ENCODE data around the gene MYH6. TPM values are rescaled to one million over a fixed set of nuclear protein-coding genes. Genes with fewer than 3 reads are reported as not detected.
"Not testable (repeated sequence)": the region's sequence is repeated elsewhere in the genome, so short reads cannot be mapped to it uniquely, and the experiment has no call there.

MYH6 gene
- total RNA-seq, 1 experiment from 2014 or later, result 0.09 TPM

DNA sequence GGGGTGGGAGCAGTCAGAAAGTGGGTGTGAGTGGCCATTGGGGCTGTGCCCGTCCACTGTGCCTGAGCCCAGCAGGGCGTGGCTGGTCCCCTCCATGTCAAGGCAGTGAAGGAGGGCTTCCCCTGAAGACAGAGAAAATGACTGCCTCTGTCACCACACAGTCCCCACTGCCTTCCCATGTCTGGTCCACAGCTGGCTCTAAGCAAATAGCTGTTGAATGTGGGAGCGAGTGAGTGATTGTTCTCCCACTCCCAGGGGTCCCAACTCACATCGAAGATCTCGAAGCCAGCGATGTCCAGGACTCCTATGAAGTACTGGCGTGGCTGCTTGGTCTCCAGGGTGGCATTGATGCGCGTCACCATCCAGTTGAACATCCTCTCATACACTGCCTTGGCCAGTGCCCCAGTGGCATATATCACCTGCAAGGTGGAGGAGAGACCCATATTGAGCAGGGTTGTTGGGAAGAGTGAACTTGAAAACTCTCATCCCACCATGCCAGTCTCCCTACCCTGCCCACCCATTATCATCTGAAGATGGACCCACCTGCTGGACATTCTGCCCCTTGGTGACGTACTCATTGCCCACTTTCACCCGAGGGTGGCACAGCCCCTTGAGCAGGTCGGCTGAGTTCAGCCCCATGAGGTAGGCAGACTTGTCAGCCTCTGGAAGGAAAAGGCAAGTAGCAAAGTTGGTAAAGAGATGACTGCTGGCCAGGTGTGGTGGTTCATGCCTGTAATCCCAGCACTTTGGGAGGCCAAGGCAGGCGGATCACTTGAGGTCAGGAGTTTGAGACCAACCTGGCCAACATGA is 20.8 kb upstream of the MYH6 start:
- ATAC-seq (no peak), DNase-seq (ENCODE audit: low spot score) (no peak)
- CTCF ChIA-PET, result no interaction called here
- Mint-ChIP-seq H3K4me3 (no peak overlapping the region), H3K27me3 (ENCODE audit: low read depth) (peaks cover 49% of the 10 kb centered on the region), H3K9me3 (peaks cover 2% of the 10 kb centered on the region), H3K27ac (no peak overlapping the region), H3K36me3 (no peaks in the 10 kb centered on the region), H3K4me1 (no peaks in the 10 kb centered on the region)
- POLR2A ChIA-PET, result no interaction called here
- TF ChIP-seq EMX1 (CRISPR knock-in tag; IDR thresholded peaks at IDR 0.05), result no peak
- no peak for TF ChIP-seq NFATC4 (CRISPR knock-in tag; IDR thresholded peaks at IDR 0.05)
- no peak for TF ChIP-seq RELA (CRISPR knock-in tag; IDR thresholded peaks at IDR 0.05; ENCODE audit: borderline replicate concordance)
- TF ChIP-seq, protein P1, sequence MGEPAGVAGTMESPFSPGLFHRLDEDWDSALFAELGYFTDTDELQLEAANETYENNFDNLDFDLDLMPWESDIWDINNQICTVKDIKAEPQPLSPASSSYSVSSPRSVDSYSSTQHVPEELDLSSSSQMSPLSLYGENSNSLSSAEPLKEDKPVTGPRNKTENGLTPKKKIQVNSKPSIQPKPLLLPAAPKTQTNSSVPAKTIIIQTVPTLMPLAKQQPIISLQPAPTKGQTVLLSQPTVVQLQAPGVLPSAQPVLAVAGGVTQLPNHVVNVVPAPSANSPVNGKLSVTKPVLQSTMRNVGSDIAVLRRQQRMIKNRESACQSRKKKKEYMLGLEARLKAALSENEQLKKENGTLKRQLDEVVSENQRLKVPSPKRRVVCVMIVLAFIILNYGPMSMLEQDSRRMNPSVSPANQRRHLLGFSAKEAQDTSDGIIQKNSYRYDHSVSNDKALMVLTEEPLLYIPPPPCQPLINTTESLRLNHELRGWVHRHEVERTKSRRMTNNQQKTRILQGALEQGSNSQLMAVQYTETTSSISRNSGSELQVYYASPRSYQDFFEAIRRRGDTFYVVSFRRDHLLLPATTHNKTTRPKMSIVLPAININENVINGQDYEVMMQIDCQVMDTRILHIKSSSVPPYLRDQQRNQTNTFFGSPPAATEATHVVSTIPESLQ (CRISPR knock-in tag; IDR thresholded peaks at IDR 0.05), result no peak
- TF ChIP-seq, protein P2, sequence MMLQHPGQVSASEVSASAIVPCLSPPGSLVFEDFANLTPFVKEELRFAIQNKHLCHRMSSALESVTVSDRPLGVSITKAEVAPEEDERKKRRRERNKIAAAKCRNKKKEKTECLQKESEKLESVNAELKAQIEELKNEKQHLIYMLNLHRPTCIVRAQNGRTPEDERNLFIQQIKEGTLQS (CRISPR knock-in tag; conservative IDR thresholded peaks at IDR 0.05), result no peak

DNA sequence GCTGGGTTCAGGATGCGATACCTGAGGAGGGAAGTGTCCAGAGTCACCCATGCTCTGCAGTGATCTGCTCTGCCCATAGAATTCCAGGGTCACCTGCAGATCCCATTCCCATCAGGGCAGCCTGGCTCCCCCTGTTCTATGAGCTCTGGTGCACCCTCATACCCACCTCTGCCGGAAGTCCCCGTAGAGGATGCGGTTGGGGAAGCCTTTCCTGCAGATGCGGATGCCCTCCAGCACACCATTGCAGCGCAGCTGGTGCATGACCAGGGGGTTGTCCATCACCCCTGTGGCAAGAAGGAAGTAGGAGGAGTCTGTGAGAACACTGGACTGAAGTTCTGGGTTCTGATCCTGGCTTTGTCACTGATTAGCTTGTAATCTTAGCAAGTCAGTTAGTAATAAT is 17.7 kb upstream of the MYH6 start:
- H3K9me3 Mint-ChIP-seq; H3K4me3 Mint-ChIP-seq; DNase-seq (ENCODE audit: low spot score); H3K36me3 Mint-ChIP-seq; H3K27ac Mint-ChIP-seq; POLR2A ChIA-PET; ATAC-seq; CTCF ChIA-PET; H3K4me1 Mint-ChIP-seq: not testable (repeated sequence)
- H3K27me3 Mint-ChIP-seq (ENCODE audit: low read depth), result peaks cover 33% of the 10 kb centered on the region

DNA sequence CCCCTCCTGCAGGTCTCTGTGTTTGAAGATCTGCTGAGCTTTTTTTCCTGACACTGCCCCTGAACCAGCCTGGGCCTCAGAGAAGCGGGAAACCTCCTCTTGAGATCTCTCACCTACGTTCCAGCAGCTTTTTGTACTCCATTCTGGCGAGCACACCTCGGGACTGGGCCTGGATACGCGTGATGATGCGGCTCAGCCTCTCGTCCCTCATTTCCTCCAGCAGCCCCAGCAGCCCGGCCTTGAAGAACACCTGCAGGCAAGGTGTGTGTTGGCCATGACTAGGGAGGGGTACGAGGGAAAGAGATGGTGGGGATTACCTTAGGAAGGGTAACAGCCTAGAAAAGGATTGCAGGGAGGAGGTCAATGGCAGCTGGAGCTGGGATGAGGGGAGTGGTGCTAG is 17.1 kb upstream of the MYH6 start:
- POLR2A ChIA-PET, result no interaction called here
- no peak for ATAC-seq
- CTCF ChIA-PET, result no interaction called here
- peaks cover 32% of the 10 kb centered on the region for H3K27me3 Mint-ChIP-seq (ENCODE audit: low read depth)
- no peak overlapping the region for H3K4me3 Mint-ChIP-seq
- TF ChIP-seq, protein P3, sequence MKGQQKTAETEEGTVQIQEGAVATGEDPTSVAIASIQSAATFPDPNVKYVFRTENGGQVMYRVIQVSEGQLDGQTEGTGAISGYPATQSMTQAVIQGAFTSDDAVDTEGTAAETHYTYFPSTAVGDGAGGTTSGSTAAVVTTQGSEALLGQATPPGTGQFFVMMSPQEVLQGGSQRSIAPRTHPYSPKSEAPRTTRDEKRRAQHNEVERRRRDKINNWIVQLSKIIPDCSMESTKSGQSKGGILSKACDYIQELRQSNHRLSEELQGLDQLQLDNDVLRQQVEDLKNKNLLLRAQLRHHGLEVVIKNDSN (CRISPR knock-in tag; IDR thresholded peaks at IDR 0.05), result no peak
- TF ChIP-seq, protein P4, sequence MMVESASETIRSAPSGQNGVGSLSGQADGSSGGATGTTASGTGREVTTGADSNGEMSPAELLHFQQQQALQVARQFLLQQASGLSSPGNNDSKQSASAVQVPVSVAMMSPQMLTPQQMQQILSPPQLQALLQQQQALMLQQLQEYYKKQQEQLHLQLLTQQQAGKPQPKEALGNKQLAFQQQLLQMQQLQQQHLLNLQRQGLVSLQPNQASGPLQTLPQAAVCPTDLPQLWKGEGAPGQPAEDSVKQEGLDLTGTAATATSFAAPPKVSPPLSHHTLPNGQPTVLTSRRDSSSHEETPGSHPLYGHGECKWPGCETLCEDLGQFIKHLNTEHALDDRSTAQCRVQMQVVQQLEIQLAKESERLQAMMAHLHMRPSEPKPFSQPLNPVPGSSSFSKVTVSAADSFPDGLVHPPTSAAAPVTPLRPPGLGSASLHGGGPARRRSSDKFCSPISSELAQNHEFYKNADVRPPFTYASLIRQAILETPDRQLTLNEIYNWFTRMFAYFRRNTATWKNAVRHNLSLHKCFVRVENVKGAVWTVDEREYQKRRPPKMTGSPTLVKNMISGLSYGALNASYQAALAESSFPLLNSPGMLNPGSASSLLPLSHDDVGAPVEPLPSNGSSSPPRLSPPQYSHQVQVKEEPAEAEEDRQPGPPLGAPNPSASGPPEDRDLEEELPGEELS (CRISPR knock-in tag; IDR thresholded peaks at IDR 0.05), result no peak
- TF ChIP-seq ZNF423 (CRISPR knock-in tag; IDR thresholded peaks at IDR 0.05), result no peak
- no peak for TF ChIP-seq OVOL2 (CRISPR knock-in tag; IDR thresholded peaks at IDR 0.05; ENCODE audit: borderline replicate concordance)
- no peak for TF ChIP-seq ZNF317 (CRISPR knock-in tag; IDR thresholded peaks at IDR 0.05; ENCODE audit: borderline replicate concordance, low read depth)
- TF ChIP-seq NFYB (CRISPR knock-in tag; conservative IDR thresholded peaks at IDR 0.05; ENCODE audit: low read depth), result no peak
- TF ChIP-seq TEAD4 (CRISPR knock-in tag; IDR thresholded peaks at IDR 0.05), result no peak
- no peak for TF ChIP-seq GABPB1 (CRISPR knock-in tag; IDR thresholded peaks at IDR 0.05)
- TF ChIP-seq, protein P5, sequence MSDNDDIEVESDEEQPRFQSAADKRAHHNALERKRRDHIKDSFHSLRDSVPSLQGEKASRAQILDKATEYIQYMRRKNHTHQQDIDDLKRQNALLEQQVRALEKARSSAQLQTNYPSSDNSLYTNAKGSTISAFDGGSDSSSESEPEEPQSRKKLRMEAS (CRISPR knock-in tag; IDR thresholded peaks at IDR 0.05), result no peak
- no peak for TF ChIP-seq NR3C1 (CRISPR knock-in tag; conservative IDR thresholded peaks at IDR 0.05; ENCODE audit: low read depth)
- no peak for TF ChIP-seq KAT7 (CRISPR knock-in tag; IDR thresholded peaks at IDR 0.05; ENCODE audit: borderline replicate concordance)
- TF ChIP-seq CREM (CRISPR knock-in tag; IDR thresholded peaks at IDR 0.05), result no peak
- no peak for TF ChIP-seq ZNF396 (CRISPR knock-in tag; IDR thresholded peaks at IDR 0.05; ENCODE audit: borderline replicate concordance)
- TF ChIP-seq FOXK1 (CRISPR knock-in tag; IDR thresholded peaks at IDR 0.05), result no peak
- H3K27ac Mint-ChIP-seq, result no peak overlapping the region
- H3K9me3 Mint-ChIP-seq, result peaks cover 7% of the 10 kb centered on the region
- no peak for DNase-seq (ENCODE audit: low spot score)
- no peaks in the 10 kb centered on the region for H3K4me1 Mint-ChIP-seq
- no peaks in the 10 kb centered on the region for H3K36me3 Mint-ChIP-seq
